Adrenal gland (tissue), 5 donors: ENCODE data around the gene LRRC8D.

Source experiments
- POLR2A ChIP-seq, 2 donors: fragments of 450-650 bp; IDR thresholded peaks; one replicate each; pipeline ENCODE4 v1.6.1; 2017; ENCODE audit warnings: antibody characterized with exemption in 2 of 2, mild to moderate bottlenecking in 2 of 2, moderate library complexity in 1 of 2
- TF ChIP-seq, protein P1 (sequence below), 6 experiments: fragments of 450-650 bp in 4 of 6; fragments of 200-600 bp in 2 of 6; sonication (generic) in 1 of 6; IDR thresholded peaks; 1 replicate in 5 of 6; 2 replicates in 1 of 6; pipeline versions ENCODE4 v1.5.1 to v1.8.0; 2016 to 2021; ENCODE audit warnings: antibody characterized with exemption in 6 of 6, mild to moderate bottlenecking in 2 of 6, moderate library complexity in 1 of 6
- donor health status: DM: no; HTN: no; CAD: no.

DNA sequence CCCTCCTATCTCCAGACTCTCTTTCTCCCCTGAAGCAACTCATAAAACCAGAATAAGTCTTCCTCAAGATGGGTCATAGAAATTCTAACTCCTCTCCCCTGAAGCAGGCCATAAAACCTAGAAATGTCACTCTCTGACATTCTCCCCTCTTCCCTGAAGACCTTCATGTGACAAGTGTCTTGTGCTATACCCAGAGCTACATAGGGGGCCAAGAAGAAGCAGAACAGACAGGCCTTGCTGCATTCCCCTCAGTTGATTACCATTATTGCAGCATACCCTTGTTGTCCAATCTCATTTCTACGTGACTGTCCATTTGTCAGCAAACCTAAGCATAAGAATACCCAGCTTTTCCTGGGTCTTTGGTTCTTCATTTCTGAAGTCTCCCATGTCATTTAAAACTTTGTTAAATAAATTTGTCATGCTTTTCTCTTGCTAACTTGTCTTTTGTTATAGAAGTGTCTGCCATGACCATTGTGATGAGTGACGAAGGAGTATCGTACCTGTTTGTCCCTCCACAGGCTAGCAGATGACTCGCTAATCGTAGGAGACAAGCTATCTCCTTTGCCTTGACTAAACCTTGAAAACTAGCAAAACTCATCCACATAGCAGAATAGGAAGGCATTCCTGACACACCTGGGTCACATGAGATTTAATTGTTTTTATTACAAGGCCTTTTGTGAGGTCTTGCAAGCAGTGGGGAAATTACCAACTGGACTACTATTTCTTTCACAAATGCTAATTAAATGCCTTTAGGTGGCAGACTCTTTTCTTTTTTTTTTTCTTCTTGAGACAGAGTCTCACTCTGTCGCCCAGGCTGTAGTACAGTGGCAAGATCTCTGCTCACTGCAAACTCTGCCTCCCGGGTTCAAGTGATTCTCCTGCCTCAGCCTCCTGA lies 134.7 kb downstream of the LRRC8D start:
- no peak for TF ChIP-seq POLR2A (IDR thresholded peaks at IDR 0.05)
- TF ChIP-seq, protein P1, sequence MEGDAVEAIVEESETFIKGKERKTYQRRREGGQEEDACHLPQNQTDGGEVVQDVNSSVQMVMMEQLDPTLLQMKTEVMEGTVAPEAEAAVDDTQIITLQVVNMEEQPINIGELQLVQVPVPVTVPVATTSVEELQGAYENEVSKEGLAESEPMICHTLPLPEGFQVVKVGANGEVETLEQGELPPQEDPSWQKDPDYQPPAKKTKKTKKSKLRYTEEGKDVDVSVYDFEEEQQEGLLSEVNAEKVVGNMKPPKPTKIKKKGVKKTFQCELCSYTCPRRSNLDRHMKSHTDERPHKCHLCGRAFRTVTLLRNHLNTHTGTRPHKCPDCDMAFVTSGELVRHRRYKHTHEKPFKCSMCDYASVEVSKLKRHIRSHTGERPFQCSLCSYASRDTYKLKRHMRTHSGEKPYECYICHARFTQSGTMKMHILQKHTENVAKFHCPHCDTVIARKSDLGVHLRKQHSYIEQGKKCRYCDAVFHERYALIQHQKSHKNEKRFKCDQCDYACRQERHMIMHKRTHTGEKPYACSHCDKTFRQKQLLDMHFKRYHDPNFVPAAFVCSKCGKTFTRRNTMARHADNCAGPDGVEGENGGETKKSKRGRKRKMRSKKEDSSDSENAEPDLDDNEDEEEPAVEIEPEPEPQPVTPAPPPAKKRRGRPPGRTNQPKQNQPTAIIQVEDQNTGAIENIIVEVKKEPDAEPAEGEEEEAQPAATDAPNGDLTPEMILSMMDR (IDR thresholded peaks at IDR 0.05): no peak
